Fibroblast of lung (primary cell): ENCODE data around the gene POLN. TPM values are rescaled to one million over a fixed set of nuclear protein-coding genes. Genes with fewer than 3 reads are reported as not detected.

Experiments
- DNase-seq, 2 donors: peaks; one replicate each; pipeline versions ENCODE4 v3.0.0 to v3.0.0-alpha.2; 2010; ENCODE audit warnings: low read depth in 2 of 2
- H2AFZ ChIP-seq: 2 replicates; pipeline ENCODE4 v1.5.1; 2012; ENCODE audit warnings: low read length, control low read depth, inconsistent platforms
- H3K27ac ChIP-seq: 2 replicates; pipeline ENCODE4 v1.5.1; 2011; ENCODE audit warnings: low read length, control low read depth; ENCODE audit not compliant: insufficient read depth
- H3K27me3 ChIP-seq: 2 replicates; pipeline ENCODE4 v1.5.1; 2011; ENCODE audit warnings: mild to moderate bottlenecking, low read length; ENCODE audit not compliant: control insufficient read depth, insufficient read depth
- H3K36me3 ChIP-seq: 2 replicates; pipeline ENCODE4 v1.5.1; 2011; ENCODE audit warnings: low read length; ENCODE audit not compliant: control insufficient read depth, insufficient read depth
- H3K4me1 ChIP-seq: 2 replicates; pipeline ENCODE4 v1.5.1; 2011; ENCODE audit warnings: low read length; ENCODE audit not compliant: control insufficient read depth, insufficient read depth; ENCODE audit errors: extremely low read depth
- H3K4me2 ChIP-seq: 2 replicates; pipeline ENCODE4 v1.5.1; 2011; ENCODE audit warnings: low read length, control low read depth; ENCODE audit not compliant: insufficient read depth; ENCODE audit errors: extremely low read depth
- H3K4me3 ChIP-seq, 4 experiments: fragments of 200-600 bp in 1 of 4; sonication (generic) in 1 of 4; replicated peaks in 1 of 4; 2 replicates each; pipeline ENCODE4 v1.5.1; 2011 to 2016; ENCODE audit warnings: low read length in 4 of 4, low read depth in 3 of 4, mild to moderate bottlenecking in 3 of 4, control low read depth in 2 of 4, inconsistent platforms in 1 of 4, mixed read lengths in 1 of 4; ENCODE audit not compliant: insufficient read depth in 1 of 4; ENCODE audit errors: control extremely low read depth in 1 of 4
- H3K79me2 ChIP-seq: 2 replicates; pipeline ENCODE4 v1.5.1; 2012; ENCODE audit warnings: mild to moderate bottlenecking, low read length, inconsistent platforms; ENCODE audit not compliant: control insufficient read depth, insufficient read depth
- H3K9ac ChIP-seq: 2 replicates; pipeline ENCODE4 v1.5.1; 2011; ENCODE audit warnings: mild to moderate bottlenecking, low read length, control low read depth; ENCODE audit not compliant: insufficient read depth
- H3K9me3 ChIP-seq: 2 replicates; pipeline ENCODE4 v1.5.1; 2012; ENCODE audit warnings: low read depth, low read length; ENCODE audit not compliant: control insufficient read depth, insufficient read depth
- H4K20me1 ChIP-seq: 2 replicates; pipeline ENCODE4 v1.5.1; 2011; ENCODE audit warnings: low read length; ENCODE audit not compliant: control insufficient read depth, insufficient read depth; ENCODE audit errors: extremely low read depth
- EZH2 ChIP-seq: IDR thresholded peaks from 2 replicates; pipeline ENCODE4 v1.5.1; 2012; ENCODE audit warnings: low read length, control low read depth, mild to moderate bottlenecking; ENCODE audit errors: missing control alignments
- polyA plus RNA-seq, 2 donors: library from polyadenylated mRNA; depleted of rRNA in 1 of 2; stranded (reverse) in 1 of 2; unstranded in 1 of 2; fragments of >200 nt; gene quantifications; 2 replicates each; pipeline ENCODE4 v1.2.1, GENCODE V29; 2011 to 2012; ENCODE audit warnings: missing spikeins in 1 of 2
- total RNA-seq: library from RNA; depleted of rRNA; stranded (reverse); fragments of >200 nt; gene quantifications from 2 replicates; pipeline ENCODE4 v1.2.1, GENCODE V29; 2014
- TF ChIP-seq, protein P1 (sequence below), 2 donors: IDR thresholded peaks in 1 of 2; conservative IDR thresholded peaks in 1 of 2; 1 replicate in 1 of 2; 2 replicates in 1 of 2; pipeline ENCODE4 v1.5.1; 2011 to 2012; ENCODE audit warnings: low read length in 2 of 2, control low read depth in 1 of 2, inconsistent platforms in 1 of 2, low read depth in 1 of 2, mild to moderate bottlenecking in 1 of 2

POLN gene
- total and polyA plus RNA-seq, 2 donors (not counting 1 experiment from before 2014, with no cell fraction given) = 0.58 to 5.6 TPM

DNA sequence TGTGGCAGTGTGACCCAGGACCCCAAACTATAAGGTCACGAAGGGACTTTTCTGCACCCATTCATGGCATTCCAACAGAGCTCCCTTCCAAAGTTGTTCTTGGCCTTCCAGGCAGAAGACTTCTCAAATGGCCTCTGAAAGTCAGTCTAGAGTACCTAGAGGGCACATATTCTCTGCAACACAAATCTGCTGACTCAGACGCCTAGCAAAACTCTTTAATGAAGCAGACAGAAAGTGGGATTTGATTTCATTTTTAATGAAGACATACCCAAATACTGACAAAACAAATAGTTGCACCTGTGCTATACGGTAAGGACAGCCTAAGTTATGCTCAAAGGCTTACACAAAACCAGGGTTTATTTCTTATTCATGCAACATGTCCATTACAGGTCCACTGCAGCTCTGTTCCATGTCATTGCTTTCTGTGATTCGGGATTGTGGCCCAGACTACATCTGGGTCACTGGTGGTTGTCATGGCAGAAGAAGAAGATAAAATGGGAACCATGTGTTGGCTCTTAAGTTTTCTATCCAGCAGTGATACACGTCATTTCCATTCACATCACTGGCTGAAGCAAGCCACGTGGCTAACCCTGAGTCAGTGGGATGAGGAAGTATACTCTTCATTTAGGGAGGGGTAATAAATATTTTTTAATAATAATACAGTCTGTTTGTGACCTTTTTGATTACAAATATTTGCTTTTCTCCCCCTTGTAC lies 125.1 kb downstream of the POLN start:
- no peak overlapping the region for H3K4me3 ChIP-seq
- H3K4me1 ChIP-seq = no peaks in the 10 kb centered on the region
- no peak overlapping the region for H3K27ac ChIP-seq
- H3K27me3 ChIP-seq = no peaks in the 10 kb centered on the region
- no peak overlapping the region for H3K9ac ChIP-seq
- H4K20me1 ChIP-seq = no peaks in the 10 kb centered on the region
- H3K4me2 ChIP-seq = no peak overlapping the region
- TF ChIP-seq EZH2 = no peak
- TF ChIP-seq, protein P1, sequence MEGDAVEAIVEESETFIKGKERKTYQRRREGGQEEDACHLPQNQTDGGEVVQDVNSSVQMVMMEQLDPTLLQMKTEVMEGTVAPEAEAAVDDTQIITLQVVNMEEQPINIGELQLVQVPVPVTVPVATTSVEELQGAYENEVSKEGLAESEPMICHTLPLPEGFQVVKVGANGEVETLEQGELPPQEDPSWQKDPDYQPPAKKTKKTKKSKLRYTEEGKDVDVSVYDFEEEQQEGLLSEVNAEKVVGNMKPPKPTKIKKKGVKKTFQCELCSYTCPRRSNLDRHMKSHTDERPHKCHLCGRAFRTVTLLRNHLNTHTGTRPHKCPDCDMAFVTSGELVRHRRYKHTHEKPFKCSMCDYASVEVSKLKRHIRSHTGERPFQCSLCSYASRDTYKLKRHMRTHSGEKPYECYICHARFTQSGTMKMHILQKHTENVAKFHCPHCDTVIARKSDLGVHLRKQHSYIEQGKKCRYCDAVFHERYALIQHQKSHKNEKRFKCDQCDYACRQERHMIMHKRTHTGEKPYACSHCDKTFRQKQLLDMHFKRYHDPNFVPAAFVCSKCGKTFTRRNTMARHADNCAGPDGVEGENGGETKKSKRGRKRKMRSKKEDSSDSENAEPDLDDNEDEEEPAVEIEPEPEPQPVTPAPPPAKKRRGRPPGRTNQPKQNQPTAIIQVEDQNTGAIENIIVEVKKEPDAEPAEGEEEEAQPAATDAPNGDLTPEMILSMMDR (conservative IDR thresholded peaks at IDR 0.05 in 1 of 2, IDR thresholded peaks at IDR 0.05 in 1 of 2; ENCODE audit: low read depth in 1 of 2, low read length in 2 of 2) = no peak
- DNase-seq = no peak
- no peak overlapping the region for H2AFZ ChIP-seq
- no peaks in the 10 kb centered on the region for H3K9me3 ChIP-seq
- no peaks in the 10 kb centered on the region for H3K36me3 ChIP-seq
- no peaks in the 10 kb centered on the region for H3K79me2 ChIP-seq

DNA sequence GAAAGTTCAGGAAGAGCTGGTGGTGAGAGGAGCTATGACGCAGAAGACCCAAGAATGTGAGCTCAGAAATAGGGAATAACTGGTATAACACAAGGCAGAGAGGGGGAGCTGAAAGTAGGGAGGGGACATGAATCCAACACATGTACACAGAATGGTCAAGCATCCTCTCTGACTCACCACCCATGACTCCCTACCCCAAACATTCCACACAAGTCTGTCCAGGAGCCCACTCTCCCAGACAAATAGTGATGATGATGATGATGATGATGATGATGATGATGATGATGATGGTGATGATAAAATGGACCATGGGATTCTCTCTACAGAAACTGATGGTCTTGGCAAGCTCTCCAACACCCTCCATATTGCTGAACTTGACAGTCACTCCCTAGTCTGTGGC lies 136.4 kb downstream of the POLN start:
- Histone ChIP-seq H3K27ac (no peak overlapping the region), H4K20me1 (no peaks in the 10 kb centered on the region), H3K4me2 (no peak overlapping the region), H3K36me3 (no peaks in the 10 kb centered on the region), H3K9me3 (no peaks in the 10 kb centered on the region), H3K27me3 (no peaks in the 10 kb centered on the region), H3K9ac (no peak overlapping the region), H3K79me2 (no peaks in the 10 kb centered on the region), H3K4me1 (peaks cover 2% of the 10 kb centered on the region), H3K4me3 (no peak overlapping the region), H2AFZ (no peak overlapping the region)
- peak in 1 of 2 donors; percentile 65 for DNase-seq
- TF ChIP-seq EZH2 = no peak
- TF ChIP-seq, protein P1 (conservative IDR thresholded peaks at IDR 0.05 in 1 of 2, IDR thresholded peaks at IDR 0.05 in 1 of 2; ENCODE audit: low read depth in 1 of 2, low read length in 2 of 2) = no peak

DNA sequence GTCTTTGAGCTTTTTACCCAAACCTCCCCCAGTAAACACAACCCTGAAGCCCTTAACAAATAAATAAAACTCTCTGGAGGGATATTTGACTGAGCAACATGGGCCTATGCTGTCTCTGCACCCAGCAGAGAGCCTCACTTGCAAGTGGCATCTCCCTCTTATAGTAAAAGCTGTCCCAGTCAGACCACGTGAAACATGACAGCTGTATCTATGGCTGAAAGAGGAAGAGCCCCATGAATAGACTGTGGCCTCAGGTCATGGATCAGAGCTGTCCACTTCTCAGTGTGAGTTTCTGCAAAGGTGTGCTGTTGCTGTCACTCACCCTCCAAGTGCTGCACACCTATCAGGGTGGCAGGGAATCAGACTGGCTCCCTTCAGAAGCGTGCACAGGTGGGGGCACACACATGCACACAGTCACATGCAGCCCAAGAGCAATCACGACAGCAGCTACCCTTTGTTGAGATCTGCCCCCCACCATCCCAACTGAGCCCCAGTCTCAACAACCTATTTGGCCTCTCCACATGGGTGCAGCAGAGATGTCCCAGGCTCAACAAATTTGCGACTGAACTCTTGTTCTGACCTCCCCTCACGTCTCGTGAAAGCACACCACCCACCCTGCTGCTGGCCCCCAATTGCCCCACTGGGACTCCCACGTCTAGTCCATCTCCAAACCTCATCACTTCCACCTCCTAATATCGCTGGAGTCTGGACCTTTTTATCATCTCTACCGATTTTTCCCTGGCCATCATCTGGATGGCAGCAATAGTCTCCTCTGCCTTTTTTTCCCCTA lies 137.2 kb downstream of the POLN start:
- Histone ChIP-seq H3K4me2 (no peak overlapping the region), H3K36me3 (no peaks in the 10 kb centered on the region), H3K4me1 (peaks cover 2% of the 10 kb centered on the region), H3K27me3 (no peaks in the 10 kb centered on the region), H4K20me1 (no peaks in the 10 kb centered on the region), H2AFZ (no peak overlapping the region), H3K4me3 (no peak overlapping the region), H3K9me3 (no peaks in the 10 kb centered on the region), H3K9ac (no peak overlapping the region), H3K27ac (no peak overlapping the region), H3K79me2 (no peaks in the 10 kb centered on the region)
- DNase-seq = no peak
- TF ChIP-seq, protein P1 (conservative IDR thresholded peaks at IDR 0.05 in 1 of 2, IDR thresholded peaks at IDR 0.05 in 1 of 2; ENCODE audit: low read depth in 1 of 2, low read length in 2 of 2) = no peak
- no peak for TF ChIP-seq EZH2
